Measurements from ENCODE around the gene GSTM3.

- TF ChIP-seq EZH2phosphoT487 (IDR thresholded peaks at IDR 0.05; ENCODE audit: low read length) = no peak
- TF ChIP-seq CTCF (IDR thresholded peaks at IDR 0.05; ENCODE audit: low read length) = no peak
- no peak for TF ChIP-seq EZH2 (optimal IDR thresholded peaks at IDR 0.05; ENCODE audit: low read depth, low read length)
Measured at GRCh38 chr1:109724933-109725332, 15.9 kb downstream of the GSTM3 start.

All from MM.1S (cell line).